Bronchial smooth muscle cell (primary cell): Measurements from ENCODE around the gene GABRQ. TPM values are rescaled to one million over a fixed set of nuclear protein-coding genes. Genes with fewer than 3 reads are reported as not detected.

Experiments used
- total RNA-seq: library from RNA; depleted of rRNA; stranded (reverse); fragments of >200 nt; gene quantifications from 2 replicates; pipeline ENCODE4 v1.2.1, GENCODE V29; 2014

The GABRQ gene
- under 0.01 TPM in 2 replicates for total RNA-seq

DNA sequence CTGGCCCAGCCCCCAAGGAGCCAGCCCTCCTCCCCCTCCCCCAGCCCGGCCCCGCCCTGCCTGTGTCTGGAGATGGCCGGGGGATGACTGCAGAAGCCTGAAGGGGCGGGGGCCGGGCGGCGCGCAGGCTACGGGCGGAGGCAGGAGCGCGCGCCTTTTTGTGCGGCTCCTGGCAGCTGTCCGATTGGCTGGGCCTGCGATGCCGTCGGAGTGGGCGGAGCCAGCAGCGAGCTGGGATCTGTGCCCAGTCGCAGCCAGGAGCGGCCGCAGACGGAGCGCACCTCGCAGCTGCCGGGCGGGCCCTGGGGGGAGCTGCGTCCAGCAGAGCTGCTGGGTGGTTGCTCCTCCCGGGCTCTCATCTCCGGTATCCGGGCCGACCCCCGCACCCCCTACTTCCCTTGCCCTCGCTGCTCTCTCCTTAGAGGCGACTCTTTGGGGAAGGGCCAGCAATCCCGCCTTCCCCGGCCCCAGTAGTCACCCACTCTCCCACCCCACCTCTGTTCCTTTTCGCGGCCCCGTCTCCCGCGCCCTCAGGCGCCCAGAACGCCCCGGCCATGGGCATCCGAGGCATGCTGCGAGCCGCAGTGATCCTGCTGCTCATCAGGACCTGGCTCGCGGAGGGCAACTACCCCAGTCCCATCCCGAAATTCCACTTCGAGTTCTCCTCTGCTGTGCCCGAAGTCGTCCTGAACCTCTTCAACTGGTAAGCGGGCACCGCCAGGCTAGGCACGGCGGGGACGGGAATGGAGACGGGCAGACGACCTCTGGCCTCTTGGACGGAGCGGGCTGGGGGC is at the start of gene GABRQ:
TSS of gene GABRQ (plus strand) at position 247 of the 794 bp plus-strand sequence. CDS start at position 555, 308 bp downstream.

DNA sequence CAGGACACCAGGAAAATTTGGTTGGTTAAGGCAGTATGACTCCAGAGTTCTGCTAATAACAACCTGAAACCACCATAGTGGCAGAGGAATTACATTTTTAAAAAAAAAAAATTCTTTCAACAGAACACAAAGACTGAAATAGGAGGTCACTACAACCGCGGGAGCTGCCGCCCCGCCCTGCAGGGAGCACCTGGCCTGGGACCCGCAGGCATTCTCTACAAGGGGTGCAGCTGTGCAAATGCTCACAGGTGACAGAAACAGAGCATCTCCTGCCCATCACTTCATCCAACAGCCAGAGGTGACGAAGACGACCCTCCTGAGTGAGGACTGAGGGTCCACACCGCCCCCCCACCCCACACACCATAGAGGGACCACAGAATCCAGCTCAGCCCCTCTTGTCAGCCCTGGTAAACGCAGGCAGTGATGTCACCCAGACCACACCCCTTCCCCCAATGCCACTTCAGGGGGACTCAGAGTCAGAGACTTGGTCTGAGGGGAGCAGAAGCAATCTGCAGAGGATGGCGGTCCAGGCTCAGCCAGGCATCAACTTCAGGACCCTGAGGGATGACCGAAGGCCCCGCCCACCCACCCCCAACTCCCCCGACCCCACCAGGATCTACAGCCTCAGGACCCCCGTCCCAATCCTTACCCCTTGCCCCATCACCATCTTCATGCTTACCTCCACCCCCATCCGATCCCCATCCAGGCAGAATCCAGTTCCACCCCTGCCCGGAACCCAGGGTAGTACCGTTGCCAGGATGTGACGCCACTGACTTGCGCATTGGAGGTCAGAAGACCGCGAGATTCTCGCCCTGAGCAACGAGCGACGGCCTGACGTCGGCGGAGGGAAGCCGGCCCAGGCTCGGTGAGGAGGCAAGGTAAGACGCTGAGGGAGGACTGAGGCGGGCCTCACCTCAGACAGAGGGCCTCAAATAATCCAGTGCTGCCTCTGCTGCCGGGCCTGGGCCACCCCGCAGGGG is 60.5 kb downstream of the GABRQ start, which contains the start of gene MAGEA3:
TSS of gene MAGEA3 (plus strand) at position 843 of the 980 bp plus-strand sequence. CDS start 2,039 bp downstream, outside the sequence.

Other genes starting within 250 kb of the GABRQ start
- gene GABRA3, start 186.6 kb upstream of the GABRQ start, total RNA-seq = not detected in 2 replicates
- gene MAGEA3, start 60.9 kb downstream of the GABRQ start, total RNA-seq = not detected in 2 replicates
- not detected in 2 replicates for gene CSAG2, start 71.4 kb downstream of the GABRQ start, total RNA-seq
- gene MAGEA2B, start 76.7 kb downstream of the GABRQ start, total RNA-seq = not detected in 2 replicates
- gene CSAG1, start 95.8 kb downstream of the GABRQ start, total RNA-seq = not detected in 2 replicates
- gene MAGEA12, start 95.9 kb downstream of the GABRQ start, total RNA-seq = not detected in 2 replicates
- 0.16 TPM in 1 of 2 replicates, not detected in the other for gene MAGEA2, start 115.9 kb downstream of the GABRQ start, total RNA-seq
- not detected in 2 replicates for gene CSAG3, start 121.3 kb downstream of the GABRQ start, total RNA-seq
- gene MAGEA6, start 131.8 kb downstream of the GABRQ start, total RNA-seq = not detected in 2 replicates
- gene CETN2, start 192.9 kb downstream of the GABRQ start, total RNA-seq = 36.6 and 55.8 TPM in 2 replicates
- gene NSDHL, start 193.2 kb downstream of the GABRQ start, total RNA-seq = 13.7 and 18.4 TPM in 2 replicates